ENCODE measurements around the gene SPANXN1. TPM values are rescaled to one million over a fixed set of nuclear protein-coding genes. Genes with fewer than 3 reads are reported as not detected.
"Not testable (repeated sequence)": the region's sequence is repeated elsewhere in the genome, so short reads cannot be mapped to it uniquely, and the experiment has no call there.

The SPANXN1 gene, protein sequence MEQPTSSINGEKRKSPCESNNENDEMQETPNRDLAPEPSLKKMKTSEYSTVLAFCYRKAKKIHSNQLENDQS
- not detected for total RNA-seq
- total RNA-seq (2013), result not detected
- 0 to 0.04 (median 0) reads per million in 29 experiments for total RNA-seq

- H3K36me3 Mint-ChIP-seq; H3K4me1 ChIP-seq (ENCODE audit: control insufficient read depth in 1 of 2, extremely low read depth in 1 of 2, insufficient read depth in 2 of 2, low read length in 2 of 2); CTCF ChIA-PET; H3K27ac Mint-ChIP-seq; H3K27me3 ChIP-seq (replicated peaks in 1 of 2; ENCODE audit: control insufficient read depth in 2 of 2, extremely low read depth in 1 of 2, insufficient read depth in 2 of 2, low read length in 1 of 2); H3K4me1 Mint-ChIP-seq; POLR2A ChIA-PET; H3K9me3 Mint-ChIP-seq; H3K4me3 ChIP-seq (ENCODE audit: control insufficient read depth in 1 of 2, extremely low read depth in 1 of 2, low read length in 1 of 2); H3K27ac ChIP-seq (ENCODE audit: low read length); DNase-seq; H3K27me3 Mint-ChIP-seq; H3K4me3 Mint-ChIP-seq; H3K9me3 ChIP-seq; ATAC-seq (replicated peaks in 1 of 4); H3K36me3 ChIP-seq (ENCODE audit: control insufficient read depth in 2 of 2, extremely low read depth in 1 of 2, insufficient read depth in 1 of 2, low read length in 1 of 2): not testable (repeated sequence)
- no CpG with 5 or more reads among the region's 4 CpGs for WGBS (ENCODE audit: insufficient coverage)
Observed at GRCh38 chrX:145247203-145247602, at the start of gene SPANXN1. TSS of gene SPANXN1 (plus strand) at chrX:145247503. CDS start at chrX:145247587, 84 bp downstream.

- ATAC-seq (replicated peaks in 1 of 4) (no peak), DNase-seq (no peak)
- Mint-ChIP-seq H3K4me3 (no peak overlapping the region), H3K36me3 (no peaks in the 10 kb centered on the region), H3K9me3 (no peaks in the 10 kb centered on the region), H3K27ac (no peak overlapping the region), H3K27me3 (peaks cover 0 to 14% of the 10 kb centered on the region in 2 donors), H3K4me1 (no peaks in the 10 kb centered on the region)
- H3K27me3 ChIP-seq (replicated peaks in 1 of 2; ENCODE audit: control insufficient read depth in 2 of 2, extremely low read depth in 1 of 2, insufficient read depth in 2 of 2, low read length in 1 of 2), result no peaks in the 10 kb centered on the region
- no peak overlapping the region for H3K4me3 ChIP-seq (ENCODE audit: control insufficient read depth in 1 of 2, extremely low read depth in 1 of 2, low read length in 1 of 2)
- CTCF ChIA-PET, result no interaction called here
- H3K4me1 ChIP-seq (ENCODE audit: control insufficient read depth in 1 of 2, extremely low read depth in 1 of 2, insufficient read depth in 2 of 2, low read length in 2 of 2), result no peaks in the 10 kb centered on the region
- H3K27ac ChIP-seq (ENCODE audit: low read length), result no peak overlapping the region
- H3K9me3 ChIP-seq, result peaks cover 2% of the 10 kb centered on the region
- H3K36me3 ChIP-seq (ENCODE audit: control insufficient read depth in 2 of 2, extremely low read depth in 1 of 2, insufficient read depth in 1 of 2, low read length in 1 of 2), result no peaks in the 10 kb centered on the region
- POLR2A ChIA-PET, result no interaction called here
- WGBS (ENCODE audit: insufficient coverage), result no CpG with 5 or more reads among the region's 3 CpGs
Observed at GRCh38 chrX:145199078-145199477, 48.2 kb upstream of the SPANXN1 start.

DNA sequence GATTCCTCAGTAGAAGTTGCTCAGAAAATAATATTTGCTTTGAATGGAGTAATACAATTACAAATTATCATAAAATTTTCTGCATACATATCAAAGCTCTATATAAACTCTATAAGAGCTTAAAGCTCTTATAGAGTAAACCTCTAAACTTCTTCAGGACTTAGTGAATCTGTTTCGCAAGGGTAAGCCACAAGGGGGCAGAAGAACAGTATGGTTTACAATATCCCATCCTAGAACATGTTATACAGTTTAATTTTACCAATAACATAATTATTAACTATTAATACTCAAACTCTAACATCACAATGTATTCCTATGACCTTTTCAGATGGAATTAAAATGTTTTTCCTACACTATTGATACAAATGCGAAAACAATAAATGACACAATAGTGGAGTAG, 33.8 kb upstream of the SPANXN1 start:
- no peaks in the 10 kb centered on the region for H3K9me3 ChIP-seq
- H3K27me3 ChIP-seq (replicated peaks in 1 of 2; ENCODE audit: control insufficient read depth in 2 of 2, extremely low read depth in 1 of 2, insufficient read depth in 2 of 2, low read length in 1 of 2), result no peaks in the 10 kb centered on the region
- H3K27ac Mint-ChIP-seq, result no peak overlapping the region
- POLR2A ChIA-PET, result interaction anchor here in 1 of 2 donors (0.6 kb wide), 1 partner anchor 63 kb away, joined by 3 read pairs; no protein-coding TSS in a partner anchor
- DNase-seq (no peak), ATAC-seq (replicated peaks in 1 of 4) (no peak)
- CTCF ChIA-PET, result no interaction called here
- H3K36me3 Mint-ChIP-seq, result no peaks in the 10 kb centered on the region
- WGBS (ENCODE audit: insufficient coverage), result no CpG with 5 or more reads among the region's 2 CpGs
- peaks cover 0 to 3% (median 0%) of the 10 kb centered on the region in 3 donors for H3K9me3 Mint-ChIP-seq
- no peaks in the 10 kb centered on the region for H3K4me1 Mint-ChIP-seq
- no peak overlapping the region for H3K4me3 ChIP-seq (ENCODE audit: control insufficient read depth in 1 of 2, extremely low read depth in 1 of 2, low read length in 1 of 2)
- H3K4me3 Mint-ChIP-seq, result no peak overlapping the region
- H3K4me1 ChIP-seq (ENCODE audit: control insufficient read depth in 1 of 2, extremely low read depth in 1 of 2, insufficient read depth in 2 of 2, low read length in 2 of 2), result no peaks in the 10 kb centered on the region
- no peaks in the 10 kb centered on the region for H3K36me3 ChIP-seq (ENCODE audit: control insufficient read depth in 2 of 2, extremely low read depth in 1 of 2, insufficient read depth in 1 of 2, low read length in 1 of 2)
- no peak overlapping the region for H3K27ac ChIP-seq (ENCODE audit: low read length)
- no peaks in the 10 kb centered on the region for H3K27me3 Mint-ChIP-seq

GRCh38 chrX:145292218-145292617, 44.9 kb downstream of the SPANXN1 start:
- no peak for ATAC-seq (replicated peaks in 1 of 4)
- Mint-ChIP-seq H3K27ac (no peak overlapping the region), H3K9me3 (peaks cover 0 to 5% (median 0%) of the 10 kb centered on the region in 3 donors), H3K4me1 (no peaks in the 10 kb centered on the region), H3K36me3 (no peaks in the 10 kb centered on the region), H3K4me3 (no peak overlapping the region), H3K27me3 (peaks cover 0 to 5% of the 10 kb centered on the region in 2 donors)
- Histone ChIP-seq H3K36me3 (ENCODE audit: control insufficient read depth in 2 of 2, extremely low read depth in 1 of 2, insufficient read depth in 1 of 2, low read length in 1 of 2) (no peaks in the 10 kb centered on the region), H3K27me3 (replicated peaks in 1 of 2; ENCODE audit: control insufficient read depth in 2 of 2, extremely low read depth in 1 of 2, insufficient read depth in 2 of 2, low read length in 1 of 2) (no peaks in the 10 kb centered on the region), H3K4me1 (ENCODE audit: control insufficient read depth in 1 of 2, extremely low read depth in 1 of 2, insufficient read depth in 2 of 2, low read length in 2 of 2) (no peaks in the 10 kb centered on the region), H3K9me3 (no peaks in the 10 kb centered on the region), H3K27ac (ENCODE audit: low read length) (no peak overlapping the region), H3K4me3 (ENCODE audit: control insufficient read depth in 1 of 2, extremely low read depth in 1 of 2, low read length in 1 of 2) (no peak overlapping the region)
- WGBS (ENCODE audit: insufficient coverage), result no CpG with 5 or more reads among the region's 4 CpGs
- no peak for DNase-seq
- POLR2A ChIA-PET, result no interaction called here
- CTCF ChIA-PET, result no interaction called here
